Thyroid gland (tissue), 4 donors: ENCODE measurements around the gene UBASH3A.

Source experiments
- POLR2A ChIP-seq, 2 donors: fragments of 450-650 bp; IDR thresholded peaks; one replicate each; pipeline ENCODE4 v1.6.1; 2017; ENCODE audit warnings: antibody characterized with exemption in 2 of 2, mild to moderate bottlenecking in 2 of 2, moderate library complexity in 1 of 2
- TF ChIP-seq, protein P1 (sequence below), 6 experiments: fragments of 200-600 bp in 3 of 6; fragments of 450-650 bp in 3 of 6; sonication (generic) in 3 of 6; IDR thresholded peaks; one replicate each; pipeline ENCODE4 v1.5.1; 2016 to 2019; ENCODE audit warnings: antibody characterized with exemption in 6 of 6, mild to moderate bottlenecking in 2 of 6, inconsistent platforms in 1 of 6, moderate library complexity in 1 of 6

DNA sequence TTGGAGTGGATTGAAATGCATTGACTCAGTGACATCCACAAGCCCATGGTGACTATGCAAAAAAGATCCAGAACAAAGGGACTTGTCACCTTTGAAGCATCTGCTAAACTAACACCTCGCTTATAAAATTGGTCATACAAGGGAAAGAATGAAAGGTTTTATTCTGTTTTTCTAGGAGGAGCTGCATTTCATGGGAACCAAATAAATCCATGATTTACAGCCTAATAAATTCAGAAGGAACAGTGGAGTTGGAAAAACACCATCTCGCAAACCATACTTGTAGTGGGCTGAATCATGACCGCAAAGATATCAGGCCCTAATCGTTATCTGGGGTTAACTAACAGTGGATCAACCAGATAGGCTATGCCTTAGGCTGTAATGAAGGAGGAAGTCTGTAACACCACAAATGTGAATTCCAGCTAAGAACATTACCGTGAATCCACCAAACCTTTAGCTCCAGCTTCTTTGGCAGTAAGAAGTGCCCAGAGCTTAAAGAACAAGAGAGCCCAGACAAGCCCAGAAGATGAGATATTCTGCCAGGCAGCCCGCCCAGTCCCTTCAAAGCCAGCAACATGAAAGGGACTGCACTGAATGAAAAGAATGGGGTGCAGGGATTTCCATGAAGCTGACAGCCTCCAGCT is 64.9 kb downstream of the UBASH3A start:
- TF ChIP-seq, protein P1, sequence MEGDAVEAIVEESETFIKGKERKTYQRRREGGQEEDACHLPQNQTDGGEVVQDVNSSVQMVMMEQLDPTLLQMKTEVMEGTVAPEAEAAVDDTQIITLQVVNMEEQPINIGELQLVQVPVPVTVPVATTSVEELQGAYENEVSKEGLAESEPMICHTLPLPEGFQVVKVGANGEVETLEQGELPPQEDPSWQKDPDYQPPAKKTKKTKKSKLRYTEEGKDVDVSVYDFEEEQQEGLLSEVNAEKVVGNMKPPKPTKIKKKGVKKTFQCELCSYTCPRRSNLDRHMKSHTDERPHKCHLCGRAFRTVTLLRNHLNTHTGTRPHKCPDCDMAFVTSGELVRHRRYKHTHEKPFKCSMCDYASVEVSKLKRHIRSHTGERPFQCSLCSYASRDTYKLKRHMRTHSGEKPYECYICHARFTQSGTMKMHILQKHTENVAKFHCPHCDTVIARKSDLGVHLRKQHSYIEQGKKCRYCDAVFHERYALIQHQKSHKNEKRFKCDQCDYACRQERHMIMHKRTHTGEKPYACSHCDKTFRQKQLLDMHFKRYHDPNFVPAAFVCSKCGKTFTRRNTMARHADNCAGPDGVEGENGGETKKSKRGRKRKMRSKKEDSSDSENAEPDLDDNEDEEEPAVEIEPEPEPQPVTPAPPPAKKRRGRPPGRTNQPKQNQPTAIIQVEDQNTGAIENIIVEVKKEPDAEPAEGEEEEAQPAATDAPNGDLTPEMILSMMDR (IDR thresholded peaks at IDR 0.05) = no peak
- no peak for TF ChIP-seq POLR2A (IDR thresholded peaks at IDR 0.05)
